ENCODE results near the gene CDKN1C. TPM values are rescaled to one million over a fixed set of nuclear protein-coding genes. Genes with fewer than 3 reads are reported as not detected.

The CDKN1C gene
- total RNA-seq, 1 donor from 2014 or later = 18.1 TPM

- no peaks in the 10 kb centered on the region for H3K27me3 ChIP-seq
- H3K27ac ChIP-seq = peak overlapping the region; percentile 71 to 86
- H3K4me3 ChIP-seq = peak overlapping the region; percentile 89 to 95
- TF ChIP-seq, protein P1, sequence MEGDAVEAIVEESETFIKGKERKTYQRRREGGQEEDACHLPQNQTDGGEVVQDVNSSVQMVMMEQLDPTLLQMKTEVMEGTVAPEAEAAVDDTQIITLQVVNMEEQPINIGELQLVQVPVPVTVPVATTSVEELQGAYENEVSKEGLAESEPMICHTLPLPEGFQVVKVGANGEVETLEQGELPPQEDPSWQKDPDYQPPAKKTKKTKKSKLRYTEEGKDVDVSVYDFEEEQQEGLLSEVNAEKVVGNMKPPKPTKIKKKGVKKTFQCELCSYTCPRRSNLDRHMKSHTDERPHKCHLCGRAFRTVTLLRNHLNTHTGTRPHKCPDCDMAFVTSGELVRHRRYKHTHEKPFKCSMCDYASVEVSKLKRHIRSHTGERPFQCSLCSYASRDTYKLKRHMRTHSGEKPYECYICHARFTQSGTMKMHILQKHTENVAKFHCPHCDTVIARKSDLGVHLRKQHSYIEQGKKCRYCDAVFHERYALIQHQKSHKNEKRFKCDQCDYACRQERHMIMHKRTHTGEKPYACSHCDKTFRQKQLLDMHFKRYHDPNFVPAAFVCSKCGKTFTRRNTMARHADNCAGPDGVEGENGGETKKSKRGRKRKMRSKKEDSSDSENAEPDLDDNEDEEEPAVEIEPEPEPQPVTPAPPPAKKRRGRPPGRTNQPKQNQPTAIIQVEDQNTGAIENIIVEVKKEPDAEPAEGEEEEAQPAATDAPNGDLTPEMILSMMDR (IDR thresholded peaks at IDR 0.05) = no peak
- DNase-seq (ENCODE audit: low spot score in 2 of 2) = no peak
- intact Hi-C loops (cut with DNase I) = loop anchor here (1.0 to 10.0 kb wide), 3 partner anchors 106 to 1119 kb away; partner anchors contain the start of genes CTSD and TSSC4
- no peaks in the 10 kb centered on the region for H3K9me3 ChIP-seq
- H3K36me3 ChIP-seq = peaks cover 0 to 5% of the 10 kb centered on the region in 2 donors
- H3K4me1 ChIP-seq = peaks cover 0 to 17% of the 10 kb centered on the region in 2 donors
These were observed 1.4 kb downstream of the CDKN1C start for GRCh38 chr11:2883979-2884815.

DNA sequence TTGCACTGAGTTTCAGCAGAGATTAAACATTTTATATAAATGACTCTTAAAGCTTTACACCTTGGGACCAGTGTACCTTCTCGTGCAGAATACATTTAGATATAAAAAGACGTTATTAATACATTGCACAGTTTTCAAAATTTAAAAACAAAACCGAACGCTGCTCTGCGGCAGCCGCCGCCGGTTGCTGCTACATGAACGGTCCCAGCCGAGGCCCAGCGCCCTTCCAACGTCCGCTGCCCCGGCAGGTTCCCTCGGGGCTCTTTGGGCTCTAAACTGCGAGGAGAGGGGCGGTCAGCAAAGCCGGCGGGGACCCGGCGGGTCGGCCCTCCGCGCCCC is 2.0 kb downstream of the CDKN1C start:
- H3K4me3 ChIP-seq = peak overlapping the region; percentile 89 to 95
- no peaks in the 10 kb centered on the region for H3K27me3 ChIP-seq
- H3K36me3 ChIP-seq = peaks cover 0 to 10% of the 10 kb centered on the region in 2 donors
- H3K9me3 ChIP-seq = no peaks in the 10 kb centered on the region
- H3K4me1 ChIP-seq = peaks cover 0 to 17% of the 10 kb centered on the region in 2 donors
- intact Hi-C loops (cut with DNase I) = loop anchor here (10.0 kb wide), 2 partner anchors 479 to 1119 kb away; partner anchors contain the start of genes CTSD and TSSC4
- TF ChIP-seq, protein P1 (IDR thresholded peaks at IDR 0.05) = no peak
- peak overlapping the region; percentile 52 to 86 for H3K27ac ChIP-seq
- no peak for DNase-seq (ENCODE audit: low spot score in 2 of 2)

- intact Hi-C loops (cut with DNase I) = loop anchor here (10.0 kb wide), 2 partner anchors 478 to 1118 kb away; partner anchors contain the start of genes CTSD and TSSC4
- TF ChIP-seq, protein P1 (IDR thresholded peaks at IDR 0.05) = no peak
These were observed 3.0 kb downstream of the CDKN1C start for GRCh38 chr11:2882396-2883110.

GRCh38 chr11:2881981-2882375 is 3.6 kb downstream of the CDKN1C start:
- H3K4me1 ChIP-seq = peaks cover 0 to 17% of the 10 kb centered on the region in 2 donors
- TF ChIP-seq, protein P1 (IDR thresholded peaks at IDR 0.05) = no peak

More at GRCh38 chr11:2882396-2883110, 3.0 kb downstream of the CDKN1C start:
- H3K9me3 ChIP-seq = no peaks in the 10 kb centered on the region
- H3K4me1 ChIP-seq = peaks cover 0 to 17% of the 10 kb centered on the region in 2 donors
- peaks cover 0 to 10% of the 10 kb centered on the region in 2 donors for H3K36me3 ChIP-seq
- H3K27me3 ChIP-seq = no peaks in the 10 kb centered on the region
- no peak for DNase-seq (ENCODE audit: low spot score in 2 of 2)
- peak overlapping the region in 1 of 2 donors; percentile 89 for H3K4me3 ChIP-seq
- no peak overlapping the region for H3K27ac ChIP-seq

GRCh38 chr11:2881076-2881980 is 4.2 kb downstream of the CDKN1C start:
- no peak overlapping the region for H3K27ac ChIP-seq
- TF ChIP-seq, protein P1 (IDR thresholded peaks at IDR 0.05) = no peak
- intact Hi-C loops (cut with DNase I) = loop anchor here (10.0 kb wide), 2 partner anchors 477 to 1117 kb away; partner anchors contain the start of genes CTSD and TSSC4

More at GRCh38 chr11:2881981-2882375, 3.6 kb downstream of the CDKN1C start:
- intact Hi-C loops (cut with DNase I) = loop anchor here (10.0 kb wide), 2 partner anchors 477 to 1117 kb away; partner anchors contain the start of genes CTSD and TSSC4
- H3K27me3 ChIP-seq = no peaks in the 10 kb centered on the region
- H3K9me3 ChIP-seq = no peaks in the 10 kb centered on the region
- no peak overlapping the region for H3K4me3 ChIP-seq
- DNase-seq (ENCODE audit: low spot score in 2 of 2) = no peak
- peaks cover 0 to 10% of the 10 kb centered on the region in 2 donors for H3K36me3 ChIP-seq
- H3K27ac ChIP-seq = no peak overlapping the region

More at GRCh38 chr11:2881076-2881980, 4.2 kb downstream of the CDKN1C start:
- H3K9me3 ChIP-seq = no peaks in the 10 kb centered on the region
- DNase-seq (ENCODE audit: low spot score in 2 of 2) = no peak
- H3K36me3 ChIP-seq = peaks cover 0 to 10% of the 10 kb centered on the region in 2 donors
- H3K4me3 ChIP-seq = no peak overlapping the region
- H3K4me1 ChIP-seq = peaks cover 0 to 15% of the 10 kb centered on the region in 2 donors
- H3K27me3 ChIP-seq = no peaks in the 10 kb centered on the region
